Esophagus squamous epithelium (tissue), 5 donors: ENCODE data around the gene PHPT1. TPM values are rescaled to one million over a fixed set of nuclear protein-coding genes. Genes with fewer than 3 reads are reported as not detected.

ENCODE experiments used
- DNase-seq: peaks from one replicate; lab custom pipeline; 2025; lab: John Stamatoyannopoulos, UW
- H3K27ac ChIP-seq, 4 donors: fragments of 200-600 bp; sonication (generic); one replicate each; pipeline ENCODE4 v1.5.1; 2016 to 2019; ENCODE audit warnings: mild to moderate bottlenecking in 1 of 4
- H3K27me3 ChIP-seq, 4 donors: fragments of 200-600 bp; sonication (generic); 1 replicate in 3 of 4; 2 replicates in 1 of 4; pipeline versions ENCODE4 v1.5.1 to v1.6.0; 2017 to 2021; ENCODE audit warnings: antibody characterized with exemption in 1 of 4
- H3K36me3 ChIP-seq, 3 donors: fragments of 200-600 bp; sonication (generic); one replicate each; pipeline ENCODE4 v1.5.1; 2016 to 2019
- H3K4me1 ChIP-seq, 3 donors: fragments of 200-600 bp; sonication (generic); one replicate each; pipeline ENCODE4 v1.5.1; 2017 to 2019
- H3K4me3 ChIP-seq, 4 donors: fragments of 200-600 bp; sonication (generic); 1 replicate in 3 of 4; 2 replicates in 1 of 4; pipeline ENCODE4 v1.5.1; 2016 to 2019; ENCODE audit warnings: mild to moderate bottlenecking in 2 of 4, moderate library complexity in 1 of 4
- H3K9me3 ChIP-seq, 3 donors: fragments of 200-600 bp; sonication (generic); one replicate each; pipeline ENCODE4 v1.5.1; 2016 to 2019
- POLR2A ChIP-seq, 4 donors: fragments of 450-650 bp; IDR thresholded peaks; one replicate each; pipeline ENCODE4 v1.6.1; 2017; ENCODE audit warnings: antibody characterized with exemption in 4 of 4, mild to moderate bottlenecking in 4 of 4, moderate library complexity in 3 of 4
- WGBS, 2 donors: methylation state at CpG; one replicate each; pipeline ENCODE4 v1.1.5; 2018; 5-methylcytosine and 5-hydroxymethylcytosine counted together
- intact Hi-C: fragments of 100-400 bp; cut with DNase I; formaldehyde crosslinking; loops from one replicate; pipeline ENCODE4 v1.15.0; 2022
- total RNA-seq, 4 donors: library from RNA; depleted of rRNA; stranded (reverse); fragments of >200 nt; gene quantifications; one replicate each; pipeline ENCODE4 v1.1.0, GENCODE V29; 2016
- TF ChIP-seq, protein P1 (sequence below), 6 experiments: fragments of 450-650 bp in 4 of 6; fragments of 200-600 bp in 2 of 6; sonication (generic) in 2 of 6; IDR thresholded peaks; one replicate each; pipeline ENCODE4 v1.5.1; 2016 to 2019; ENCODE audit warnings: antibody characterized with exemption in 6 of 6, mild to moderate bottlenecking in 4 of 6, moderate library complexity in 4 of 6
- donor health status: DM: yes; HTN: yes; CAD: no.

The PHPT1 gene
- total RNA-seq, 4 donors from 2014 or later = 21.9 to 53.2 (median 42.2) TPM

DNA sequence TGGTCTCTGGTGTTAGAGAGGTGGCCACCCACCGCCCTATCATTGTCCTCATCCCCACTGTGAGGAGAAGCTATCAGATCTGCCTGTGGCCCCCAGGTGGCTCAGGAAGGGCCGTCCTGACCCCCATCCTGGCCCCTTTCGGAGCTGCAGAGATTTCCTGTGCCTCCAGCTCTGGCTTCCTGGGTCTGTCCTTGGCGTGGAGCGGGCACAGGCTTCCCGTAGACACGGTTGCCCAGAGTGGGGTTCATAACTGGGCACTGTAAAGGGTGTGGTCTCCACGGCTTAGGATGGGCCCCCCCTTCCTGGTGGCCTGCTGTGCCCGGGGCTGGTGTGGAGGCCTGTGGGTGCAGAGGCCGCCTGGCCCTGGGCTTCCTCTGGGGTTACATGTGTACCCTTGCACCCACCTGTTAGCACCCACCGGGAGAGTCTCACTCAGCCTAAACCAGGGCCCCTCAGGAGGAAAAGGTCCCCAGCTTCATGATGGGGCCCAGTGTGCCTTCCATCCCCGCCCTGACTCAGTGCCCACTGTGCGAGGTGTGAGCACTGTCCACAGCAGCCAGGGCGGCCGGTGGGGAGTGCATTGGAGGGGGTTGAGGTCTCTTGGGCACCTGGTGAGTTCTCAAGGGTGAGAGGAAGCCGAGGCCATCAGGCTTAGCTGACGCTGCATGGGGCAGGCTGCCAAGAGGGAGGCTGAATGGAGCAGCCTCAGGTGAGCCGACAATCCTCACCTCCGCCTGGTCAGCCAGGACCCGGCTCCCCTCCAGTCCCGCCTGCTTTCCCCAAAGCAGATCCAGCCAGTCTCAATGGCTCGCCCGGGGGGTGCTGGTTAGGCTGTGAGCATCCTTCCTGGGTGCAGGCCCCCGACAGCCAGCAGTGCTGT lies 22.3 kb upstream of the PHPT1 start:
- no peak for DNase-seq
- 77 to 90% methylated on average over 4 to 5 of the region's 24 CpGs for WGBS, 2 donors
- Histone ChIP-seq H3K9me3 (no peaks in the 10 kb centered on the region), H3K4me1 (peaks cover 0 to 3% (median 0%) of the 10 kb centered on the region in 3 donors), H3K27me3 (no peaks in the 10 kb centered on the region), H3K4me3 (no peak overlapping the region), H3K27ac (no peak overlapping the region), H3K36me3 (peaks cover 26 to 89% (median 53%) of the 10 kb centered on the region in 3 donors)
- TF ChIP-seq, protein P1, sequence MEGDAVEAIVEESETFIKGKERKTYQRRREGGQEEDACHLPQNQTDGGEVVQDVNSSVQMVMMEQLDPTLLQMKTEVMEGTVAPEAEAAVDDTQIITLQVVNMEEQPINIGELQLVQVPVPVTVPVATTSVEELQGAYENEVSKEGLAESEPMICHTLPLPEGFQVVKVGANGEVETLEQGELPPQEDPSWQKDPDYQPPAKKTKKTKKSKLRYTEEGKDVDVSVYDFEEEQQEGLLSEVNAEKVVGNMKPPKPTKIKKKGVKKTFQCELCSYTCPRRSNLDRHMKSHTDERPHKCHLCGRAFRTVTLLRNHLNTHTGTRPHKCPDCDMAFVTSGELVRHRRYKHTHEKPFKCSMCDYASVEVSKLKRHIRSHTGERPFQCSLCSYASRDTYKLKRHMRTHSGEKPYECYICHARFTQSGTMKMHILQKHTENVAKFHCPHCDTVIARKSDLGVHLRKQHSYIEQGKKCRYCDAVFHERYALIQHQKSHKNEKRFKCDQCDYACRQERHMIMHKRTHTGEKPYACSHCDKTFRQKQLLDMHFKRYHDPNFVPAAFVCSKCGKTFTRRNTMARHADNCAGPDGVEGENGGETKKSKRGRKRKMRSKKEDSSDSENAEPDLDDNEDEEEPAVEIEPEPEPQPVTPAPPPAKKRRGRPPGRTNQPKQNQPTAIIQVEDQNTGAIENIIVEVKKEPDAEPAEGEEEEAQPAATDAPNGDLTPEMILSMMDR (IDR thresholded peaks at IDR 0.05) = no peak
- TF ChIP-seq POLR2A (IDR thresholded peaks at IDR 0.05) = no peak
- intact Hi-C loops = no loop called here

- intact Hi-C loops = no loop called here
- TF ChIP-seq POLR2A (IDR thresholded peaks at IDR 0.05) = no peak
- TF ChIP-seq, protein P1 (IDR thresholded peaks at IDR 0.05) = no peak
- WGBS, 2 donors = 85 to 97% methylated on average over 6 to 7 of the region's 14 CpGs
These were observed 21.3 kb upstream of the PHPT1 start for GRCh38 chr9:136827794-136828473.

GRCh38 chr9:136828474-136829140 lies 20.6 kb upstream of the PHPT1 start:
- Histone ChIP-seq H3K27me3 (no peaks in the 10 kb centered on the region), H3K27ac (no peak overlapping the region), H3K4me3 (no peak overlapping the region), H3K36me3 (peaks cover 26 to 100% (median 62%) of the 10 kb centered on the region in 3 donors), H3K4me1 (no peaks in the 10 kb centered on the region), H3K9me3 (no peaks in the 10 kb centered on the region)
- TF ChIP-seq POLR2A (IDR thresholded peaks at IDR 0.05) = no peak
- TF ChIP-seq, protein P1 (IDR thresholded peaks at IDR 0.05) = no peak
- 93% methylated on average over 7 to 17 of the region's 31 CpGs for WGBS, 2 donors
- intact Hi-C loops = no loop called here
- DNase-seq = no peak

More at GRCh38 chr9:136827794-136828473, 21.3 kb upstream of the PHPT1 start:
- Histone ChIP-seq H3K4me1 (no peaks in the 10 kb centered on the region), H3K4me3 (no peak overlapping the region), H3K27ac (no peak overlapping the region), H3K36me3 (peaks cover 26 to 99% (median 62%) of the 10 kb centered on the region in 3 donors), H3K27me3 (no peaks in the 10 kb centered on the region), H3K9me3 (no peaks in the 10 kb centered on the region)
- DNase-seq = no peak

- DNase-seq = no peak
- Histone ChIP-seq H3K27me3 (no peaks in the 10 kb centered on the region), H3K4me1 (no peaks in the 10 kb centered on the region), H3K36me3 (peaks cover 26 to 100% (median 62%) of the 10 kb centered on the region in 3 donors), H3K9me3 (no peaks in the 10 kb centered on the region), H3K4me3 (no peak overlapping the region), H3K27ac (no peak overlapping the region)
- WGBS, 2 donors = 89% methylated on average over 12 of the region's 14 CpGs; no CpG with 5 or more reads in 1 of the 2 donors
- TF ChIP-seq POLR2A (IDR thresholded peaks at IDR 0.05) = no peak
- TF ChIP-seq, protein P1 (IDR thresholded peaks at IDR 0.05) = no peak
- intact Hi-C loops = no loop called here
These were observed 19.8 kb upstream of the PHPT1 start for GRCh38 chr9:136829412-136829811.
